SU-DHL-6 (cell line): ENCODE results near the gene INTS1.

ENCODE experiments used
- H2AFZ ChIP-seq: fragments of 200-600 bp; sonication (generic); 2 replicates; pipeline ENCODE4 v1.6.1; 2014; ENCODE audit warnings: low read depth, mild to moderate bottlenecking, moderate library complexity, mixed read lengths, antibody characterized with exemption, low read length; ENCODE audit not compliant: severe bottlenecking
- H3F3A ChIP-seq: fragments of 200-600 bp; shearing (Covaris generic); 2 replicates; pipeline ENCODE4 v1.6.0; 2016; ENCODE audit warnings: antibody characterized with exemption, mild to moderate bottlenecking; ENCODE audit not compliant: insufficient read depth
- H3K27ac ChIP-seq: fragments of 200-600 bp; sonication (generic); 2 replicates; pipeline ENCODE4 v1.5.1; 2016; ENCODE audit warnings: low read depth, mild to moderate bottlenecking, low read length, moderate library complexity, mixed read lengths
- H3K27me3 ChIP-seq: fragments of 200-600 bp; sonication (generic), shearing (Covaris generic); 2 replicates; pipeline ENCODE4 v1.6.0; 2014; ENCODE audit warnings: mild to moderate bottlenecking, low read length
- H3K36me3 ChIP-seq: fragments of 200-600 bp; sonication (generic); 2 replicates; pipeline ENCODE4 v1.6.1; 2014; ENCODE audit warnings: mild to moderate bottlenecking, low read length, mixed read lengths
- H3K4me2 ChIP-seq: fragments of 300-600, 200-600 bp; shearing (Covaris generic), sonication (generic); 2 replicates; pipeline ENCODE4 v1.6.0; 2014; ENCODE audit warnings: low read length, low read depth, mild to moderate bottlenecking; ENCODE audit not compliant: poor library complexity, severe bottlenecking
- H3K4me3 ChIP-seq: fragments of 200-600 bp; sonication (generic); 2 replicates; pipeline ENCODE4 v1.5.1; 2014; ENCODE audit warnings: antibody characterized with exemption, low read length, mild to moderate bottlenecking, mixed read lengths; ENCODE audit not compliant: insufficient read depth, poor library complexity, severe bottlenecking
- H3K79me2 ChIP-seq: fragments of 200-600 bp; sonication (generic); 2 replicates; pipeline ENCODE4 v1.6.1; 2014; ENCODE audit warnings: mild to moderate bottlenecking, low read length, moderate library complexity; ENCODE audit not compliant: insufficient read depth
- H3K9ac ChIP-seq: fragments of 200-600 bp; sonication (generic); 2 replicates; pipeline ENCODE4 v1.7.0; 2014; ENCODE audit warnings: mild to moderate bottlenecking, low read length
- H3K9me2 ChIP-seq: fragments of 200-600 bp; sonication (generic); replicated peaks from 2 replicates; pipeline ENCODE4 v1.6.1; 2014; ENCODE audit warnings: low read length; ENCODE audit not compliant: insufficient read depth
- H3K9me3 ChIP-seq: fragments of 200-600 bp; sonication (generic); 2 replicates; pipeline ENCODE4 v1.6.1; 2014; ENCODE audit warnings: low read length, mixed read lengths; ENCODE audit not compliant: insufficient read depth
- H4K20me1 ChIP-seq: fragments of 200-600 bp; sonication (generic); 2 replicates; pipeline ENCODE4 v1.6.1; 2014; ENCODE audit warnings: low read depth, mild to moderate bottlenecking, antibody characterized with exemption, low read length, moderate library complexity, mixed read lengths
- CTCF ChIP-seq: fragments of 200-600 bp; sonication (generic); IDR thresholded peaks from one replicate; pipeline ENCODE4 v1.5.1; 2017; ENCODE audit warnings: antibody characterized with exemption, mild to moderate bottlenecking, low read length, moderate library complexity; ENCODE audit not compliant: insufficient read depth, poor library complexity, severe bottlenecking
- EZH2phosphoT487 ChIP-seq: fragments of 200-600 bp; sonication (generic), shearing (Covaris generic); conservative IDR thresholded peaks from 2 replicates; pipeline ENCODE4 v1.6.1; 2018; ENCODE audit warnings: mild to moderate bottlenecking, antibody characterized with exemption, low read length, moderate library complexity, mixed read lengths

INTS1 gene

GRCh38 chr7:1544896-1545416, 40.8 kb upstream of the INTS1 start:
- Histone ChIP-seq H3K9me3 (no peaks in the 10 kb centered on the region), H3K27me3 (no peaks in the 10 kb centered on the region), H3K4me2 (no peak overlapping the region), H3F3A (no peaks in the 10 kb centered on the region), H3K27ac (no peak overlapping the region), H3K4me3 (no peak overlapping the region), H3K36me3 (no peaks in the 10 kb centered on the region), H3K9ac (no peak overlapping the region), H4K20me1 (0 out of 2 replicates have a peak, but pooled peaks cover 4% of the 10 kb centered on the region), H3K79me2 (no peaks in the 10 kb centered on the region), H2AFZ (no peak overlapping the region), H3K9me2 (no peaks in the 10 kb centered on the region)
- no peak for TF ChIP-seq EZH2phosphoT487

GRCh38 chr7:1544178-1544895, 40.1 kb upstream of the INTS1 start:
- Histone ChIP-seq H3K4me3 (no peak overlapping the region), H3K36me3 (no peaks in the 10 kb centered on the region), H3K9ac (no peak overlapping the region), H4K20me1 (0 out of 2 replicates have a peak, but pooled peaks cover 4% of the 10 kb centered on the region), H3K9me3 (no peaks in the 10 kb centered on the region), H3K4me2 (no peak overlapping the region), H3K9me2 (no peaks in the 10 kb centered on the region), H3K79me2 (no peaks in the 10 kb centered on the region; the same call in 1 of the 2 replicates), H2AFZ (no peak overlapping the region), H3K27me3 (no peaks in the 10 kb centered on the region), H3F3A (no peaks in the 10 kb centered on the region), H3K27ac (no peak overlapping the region)
- TF ChIP-seq CTCF: no peak
- no peak for TF ChIP-seq EZH2phosphoT487

GRCh38 chr7:1543826-1544177, 39.6 kb upstream of the INTS1 start:
- H3K9ac ChIP-seq: no peak overlapping the region
- H4K20me1 ChIP-seq: 0 out of 2 replicates have a peak, but pooled peaks cover 4% of the 10 kb centered on the region
- TF ChIP-seq EZH2phosphoT487 (no peak), CTCF (no peak)

More at GRCh38 chr7:1543826-1544177, 39.6 kb upstream of the INTS1 start:
- no peak overlapping the region for H3K4me3 ChIP-seq
- no peaks in the 10 kb centered on the region for H3K9me3 ChIP-seq
- H2AFZ ChIP-seq: no peak overlapping the region
- H3K4me2 ChIP-seq: no peak overlapping the region
- H3F3A ChIP-seq: no peaks in the 10 kb centered on the region
- no peaks in the 10 kb centered on the region for H3K36me3 ChIP-seq
- H3K27ac ChIP-seq: no peak overlapping the region
- H3K27me3 ChIP-seq: no peaks in the 10 kb centered on the region
- H3K79me2 ChIP-seq: no peaks in the 10 kb centered on the region; the same call in 1 of the 2 replicates
- H3K9me2 ChIP-seq: no peaks in the 10 kb centered on the region
